GM12864 (cell line): Measurements from ENCODE around the gene CDHR1.
"Not testable (repeated sequence)": the region's sequence is repeated elsewhere in the genome, so short reads cannot be mapped to it uniquely, and the experiment has no call there.

Experiments used
- DNase-seq: peaks from one replicate; pipeline ENCODE4 v3.0.0-alpha.2; 2011; ENCODE audit warnings: low read depth
- H3K4me3 ChIP-seq: 2 replicates; pipeline ENCODE4 v1.5.1; 2011; ENCODE audit warnings: mild to moderate bottlenecking, low read depth, low read length, control low read depth
- TF ChIP-seq, protein P1 (sequence below): IDR thresholded peaks from 2 replicates; pipeline ENCODE4 v1.5.1; 2011; ENCODE audit warnings: low read depth, mild to moderate bottlenecking, moderate library complexity, low read length, control low read depth, inconsistent platforms; ENCODE audit errors: missing control alignments

The CDHR1 gene

DNA sequence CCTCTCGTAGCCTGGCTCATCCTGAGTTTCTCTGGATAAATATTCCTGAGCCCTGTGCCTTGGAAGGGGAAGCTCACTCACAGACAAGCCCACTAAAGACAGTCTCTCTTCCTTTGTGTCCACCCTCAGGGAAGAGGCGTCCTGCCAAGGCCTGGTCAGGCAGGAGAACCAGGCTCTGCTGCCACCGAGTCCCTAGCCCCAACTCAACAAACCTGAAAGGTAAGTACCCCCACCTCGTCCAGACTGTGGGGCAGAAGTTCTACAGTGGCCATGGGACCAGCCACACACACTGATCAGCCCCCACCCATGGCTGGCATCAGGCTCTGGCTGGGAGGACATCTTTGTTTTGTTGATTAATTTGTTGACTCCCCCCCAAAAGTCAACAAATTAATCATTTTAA lies 18.0 kb upstream of the CDHR1 start:
- TF ChIP-seq, protein P1, sequence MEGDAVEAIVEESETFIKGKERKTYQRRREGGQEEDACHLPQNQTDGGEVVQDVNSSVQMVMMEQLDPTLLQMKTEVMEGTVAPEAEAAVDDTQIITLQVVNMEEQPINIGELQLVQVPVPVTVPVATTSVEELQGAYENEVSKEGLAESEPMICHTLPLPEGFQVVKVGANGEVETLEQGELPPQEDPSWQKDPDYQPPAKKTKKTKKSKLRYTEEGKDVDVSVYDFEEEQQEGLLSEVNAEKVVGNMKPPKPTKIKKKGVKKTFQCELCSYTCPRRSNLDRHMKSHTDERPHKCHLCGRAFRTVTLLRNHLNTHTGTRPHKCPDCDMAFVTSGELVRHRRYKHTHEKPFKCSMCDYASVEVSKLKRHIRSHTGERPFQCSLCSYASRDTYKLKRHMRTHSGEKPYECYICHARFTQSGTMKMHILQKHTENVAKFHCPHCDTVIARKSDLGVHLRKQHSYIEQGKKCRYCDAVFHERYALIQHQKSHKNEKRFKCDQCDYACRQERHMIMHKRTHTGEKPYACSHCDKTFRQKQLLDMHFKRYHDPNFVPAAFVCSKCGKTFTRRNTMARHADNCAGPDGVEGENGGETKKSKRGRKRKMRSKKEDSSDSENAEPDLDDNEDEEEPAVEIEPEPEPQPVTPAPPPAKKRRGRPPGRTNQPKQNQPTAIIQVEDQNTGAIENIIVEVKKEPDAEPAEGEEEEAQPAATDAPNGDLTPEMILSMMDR = no peak
- no peak overlapping the region for H3K4me3 ChIP-seq
- no peak for DNase-seq

DNA sequence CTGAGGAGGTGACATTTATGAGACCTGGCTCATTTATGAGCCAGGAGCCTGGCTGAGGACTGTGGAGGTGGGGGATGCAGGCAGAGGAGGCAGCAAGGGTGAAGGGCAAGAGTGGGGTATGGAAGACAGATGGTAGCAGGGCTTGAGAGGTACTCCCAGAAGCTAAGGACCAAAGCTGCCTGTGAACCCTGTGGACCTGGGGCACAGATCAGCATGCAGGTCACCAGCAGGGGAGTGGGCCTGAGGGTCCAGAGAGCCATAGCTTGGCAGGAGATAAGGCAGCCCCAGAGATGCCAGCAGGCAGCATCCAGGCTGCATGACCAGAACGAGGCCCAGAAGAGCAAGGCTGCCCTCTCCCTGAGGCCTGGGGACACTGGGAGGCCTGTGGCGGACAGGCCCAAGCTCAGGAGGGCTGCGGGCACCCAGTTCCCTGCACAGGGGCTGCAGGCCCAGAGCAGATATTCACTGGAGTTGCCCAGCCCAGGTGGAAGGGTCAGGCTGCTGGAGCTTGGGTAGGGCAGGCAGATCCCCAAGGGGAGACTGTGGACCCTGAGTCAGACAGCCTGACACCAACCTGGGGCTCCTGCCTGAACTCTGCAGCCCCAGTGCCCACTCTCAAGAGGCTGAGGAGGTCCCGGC lies 17.4 kb upstream of the CDHR1 start:
- no peak for DNase-seq
- TF ChIP-seq, protein P1 = no peak
- no peak overlapping the region for H3K4me3 ChIP-seq

DNA sequence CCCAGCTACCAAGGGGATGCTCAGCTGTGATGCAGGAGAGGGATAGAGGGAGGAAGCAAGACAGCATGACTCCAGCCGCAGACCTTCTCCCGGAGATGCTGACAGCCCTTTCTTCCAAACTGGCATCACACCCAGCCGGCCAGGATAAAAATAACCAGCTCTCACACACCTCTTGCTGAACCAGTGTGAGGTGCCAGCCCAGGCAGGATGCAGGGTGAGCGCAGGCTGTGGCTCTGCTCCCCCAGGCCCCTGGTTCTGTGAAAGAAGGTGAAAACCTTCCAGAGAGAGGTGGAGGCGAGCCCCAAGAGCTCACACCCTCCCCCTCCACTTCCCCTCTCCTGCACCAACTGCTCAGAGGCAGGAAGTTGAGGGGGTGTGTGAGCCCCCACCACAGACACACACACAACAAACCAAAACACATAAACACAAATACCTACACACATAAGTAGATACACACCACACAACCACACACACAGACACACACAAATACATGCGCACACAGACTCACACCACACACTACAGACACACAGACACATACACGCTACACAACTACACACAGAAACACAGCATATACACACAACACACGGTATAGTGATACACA lies 16.7 kb upstream of the CDHR1 start:
- DNase-seq = no peak
- H3K4me3 ChIP-seq = no peak overlapping the region
- TF ChIP-seq, protein P1 = no peak

DNA sequence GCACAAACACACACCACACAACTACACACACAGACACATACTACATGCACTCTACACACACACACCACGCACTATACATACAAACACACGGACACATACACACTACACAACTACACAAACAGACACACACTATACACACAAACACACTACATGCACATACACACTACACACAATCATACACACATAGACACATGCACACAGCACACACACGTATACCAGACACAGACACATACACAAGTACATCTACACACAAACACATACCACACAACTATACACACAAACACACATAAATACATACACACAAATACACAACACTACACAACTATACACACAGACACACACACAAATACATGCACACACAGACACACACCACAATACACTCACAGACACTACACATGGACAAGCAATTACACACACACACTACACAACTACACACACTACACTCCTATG lies 16.2 kb upstream of the CDHR1 start:
- no peak for DNase-seq
- no peak overlapping the region for H3K4me3 ChIP-seq
- TF ChIP-seq, protein P1 = no peak

DNA sequence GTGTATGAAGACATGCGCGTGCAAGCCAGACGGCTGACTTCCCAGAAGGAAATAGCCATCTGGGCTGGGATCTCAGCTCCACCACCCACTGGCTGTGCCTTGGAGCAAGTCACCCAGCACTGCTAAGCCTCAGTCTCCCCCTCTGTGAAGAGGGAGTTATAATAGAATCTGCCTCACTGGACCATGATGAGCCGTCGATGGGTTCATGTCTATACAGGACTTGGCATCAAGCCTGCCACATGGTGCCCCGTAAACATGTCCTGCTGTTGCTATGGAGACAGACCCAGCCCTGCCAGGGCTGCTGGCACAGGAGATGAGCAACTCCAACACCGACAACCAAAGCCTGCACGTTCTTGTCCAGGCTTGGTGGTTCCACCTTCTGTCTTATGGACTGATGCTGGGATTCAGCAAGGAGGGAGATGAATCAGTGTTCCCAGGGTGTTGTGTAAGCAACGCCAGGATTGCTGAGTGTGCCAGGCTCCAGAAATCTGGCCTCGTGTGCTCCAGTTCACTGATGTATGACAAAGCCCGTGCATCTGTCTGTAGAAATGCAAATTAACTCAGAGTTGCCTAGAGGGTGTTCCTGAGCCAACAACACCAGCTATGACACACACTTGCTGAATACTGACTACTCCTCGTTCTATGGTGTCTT lies 15.2 kb upstream of the CDHR1 start:
- DNase-seq = no peak
- TF ChIP-seq, protein P1 = no peak
- H3K4me3 ChIP-seq = no peak overlapping the region

DNA sequence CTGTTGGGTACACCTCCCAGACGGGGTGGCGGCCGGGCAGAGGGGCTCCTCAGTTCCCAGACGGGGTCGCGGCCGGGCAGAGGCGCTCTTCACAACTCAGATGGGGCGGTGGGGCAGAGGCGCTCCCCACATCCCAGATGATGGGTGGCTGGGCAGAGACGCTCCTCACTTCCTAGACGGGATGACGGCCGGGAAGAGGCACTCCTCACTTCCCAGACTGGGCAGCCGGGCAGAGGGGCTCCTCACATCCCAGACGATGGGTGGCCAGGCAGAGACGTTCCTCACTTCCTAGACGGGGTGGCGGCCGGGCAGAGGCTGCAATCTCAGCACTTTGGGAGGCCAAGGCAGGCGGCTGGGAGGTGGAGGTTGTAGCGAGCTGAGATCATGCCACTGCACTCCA lies 14.0 kb upstream of the CDHR1 start:
- DNase-seq, H3K4me3 ChIP-seq: not testable (repeated sequence)

DNA sequence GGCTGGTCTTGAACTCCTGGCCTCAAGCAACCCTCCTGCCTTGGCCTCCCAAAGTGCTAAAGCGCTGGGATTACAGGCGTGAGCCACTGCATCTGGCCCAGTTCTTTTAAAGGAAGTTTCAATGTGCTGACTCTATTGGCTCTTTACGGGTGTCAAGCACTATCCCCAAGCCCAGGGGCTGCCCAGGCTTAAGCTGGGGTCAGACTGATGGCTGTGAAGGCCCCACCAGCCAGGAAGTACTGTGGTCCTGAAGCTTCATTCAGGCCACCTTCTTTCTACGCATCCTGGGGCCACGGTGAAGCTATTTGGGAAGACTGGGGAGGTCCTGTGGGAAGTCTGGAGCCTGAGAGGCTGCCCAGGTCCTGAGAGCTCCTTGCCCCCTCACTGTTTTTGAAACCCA lies 12.7 kb upstream of the CDHR1 start:
- TF ChIP-seq, protein P1 = no peak
- no peak overlapping the region for H3K4me3 ChIP-seq
- no peak for DNase-seq
